Cardiac fibroblast (primary cell): ENCODE results near the gene RPL29.
"Not testable (repeated sequence)": the region's sequence is repeated elsewhere in the genome, so short reads cannot be mapped to it uniquely, and the experiment has no call there.

Experiments used
- DNase-seq, 2 donors: peaks; one replicate each; pipeline versions ENCODE4 v3.0.0 to v3.0.0-alpha.2; 2010; ENCODE audit warnings: low read depth in 2 of 2
- H3K4me3 ChIP-seq, 2 donors: replicated peaks in 1 of 2; 1 replicate in 1 of 2; 2 replicates in 1 of 2; pipeline ENCODE4 v1.5.1; 2011; ENCODE audit warnings: low read depth in 2 of 2, low read length in 2 of 2, mild to moderate bottlenecking in 2 of 2, moderate library complexity in 1 of 2
- CTCF ChIP-seq: IDR thresholded peaks from one replicate; pipeline ENCODE4 v1.5.1; 2011; ENCODE audit warnings: low read depth, mild to moderate bottlenecking, low read length, inconsistent platforms

RPL29 gene

GRCh38 chr3:52039426-52039825, 43.7 kb upstream of the RPL29 start:
- DNase-seq, result no peak
- no peak overlapping the region for H3K4me3 ChIP-seq
- no peak for TF ChIP-seq CTCF

GRCh38 chr3:52038227-52038626, 42.5 kb upstream of the RPL29 start:
- DNase-seq, result no peak
- no peak overlapping the region for H3K4me3 ChIP-seq
- TF ChIP-seq CTCF, result no peak

- TF ChIP-seq CTCF, result no peak
- DNase-seq, result no peak
- no peak overlapping the region for H3K4me3 ChIP-seq
Observed at GRCh38 chr3:52037291-52037690, 41.6 kb upstream of the RPL29 start.

- no peak for TF ChIP-seq CTCF
- no peak for DNase-seq
- H3K4me3 ChIP-seq, result no peak overlapping the region
Observed at GRCh38 chr3:52036829-52037228, 41.1 kb upstream of the RPL29 start.

- no peak for DNase-seq
- no peak for TF ChIP-seq CTCF
Observed at GRCh38 chr3:52036222-52036694, 40.6 kb upstream of the RPL29 start.

GRCh38 chr3:52034651-52035050, 39.0 kb upstream of the RPL29 start:
- no peak overlapping the region for H3K4me3 ChIP-seq
- no peak for TF ChIP-seq CTCF
- no peak for DNase-seq

More at GRCh38 chr3:52036222-52036694, 40.6 kb upstream of the RPL29 start:
- H3K4me3 ChIP-seq, result no peak overlapping the region

GRCh38 chr3:52034212-52034611, 38.5 kb upstream of the RPL29 start:
- no peak for DNase-seq
- TF ChIP-seq CTCF, result no peak
- no peak overlapping the region for H3K4me3 ChIP-seq

GRCh38 chr3:52033748-52034147, 38.1 kb upstream of the RPL29 start:
- DNase-seq, H3K4me3 ChIP-seq: not testable (repeated sequence)
